Hepatocyte (in vitro differentiated cells): ENCODE results near the gene PRR36.

Experiments used
- EZH2 ChIP-seq: fragments of 200-600 bp; sonication (generic); IDR thresholded peaks from 2 replicates; pipeline ENCODE4 v1.6.1; 2016; ENCODE audit warnings: antibody characterized with exemption, mild to moderate bottlenecking, borderline replicate concordance
- EZH2phosphoT487 ChIP-seq: fragments of 200-600 bp; sonication (generic); IDR thresholded peaks from one replicate; pipeline ENCODE4 v1.6.1; 2018; ENCODE audit warnings: antibody characterized with exemption, mild to moderate bottlenecking, low read depth, moderate library complexity; ENCODE audit not compliant: unreplicated experiment, severe bottlenecking
- TF ChIP-seq, protein P1 (sequence below): fragments of 200-600 bp; sonication (generic); IDR thresholded peaks from 2 replicates; pipeline ENCODE4 v1.5.1; 2016; ENCODE audit warnings: antibody characterized with exemption, mild to moderate bottlenecking; ENCODE audit not compliant: poor library complexity

DNA sequence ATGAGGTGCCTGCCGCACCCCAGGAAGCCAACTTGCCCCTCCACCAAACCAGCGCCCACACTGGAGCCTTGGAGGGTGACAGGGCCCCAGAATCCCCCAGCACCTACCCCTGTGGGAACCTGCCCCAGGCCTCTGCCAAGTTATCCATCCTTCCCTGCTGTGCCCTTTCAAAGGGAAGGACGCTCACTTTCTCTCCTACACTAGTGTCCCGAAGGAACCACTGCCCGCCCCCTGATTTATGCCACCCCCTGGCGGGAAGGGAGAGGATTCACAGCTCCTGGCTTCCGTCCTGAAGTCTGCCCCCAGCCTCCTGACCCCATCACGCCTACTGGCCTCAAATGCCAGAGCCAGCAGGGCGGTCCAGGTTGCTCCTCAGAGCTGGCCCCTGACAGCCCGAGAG lies 42.7 kb downstream of the PRR36 start:
- TF ChIP-seq, protein P1, sequence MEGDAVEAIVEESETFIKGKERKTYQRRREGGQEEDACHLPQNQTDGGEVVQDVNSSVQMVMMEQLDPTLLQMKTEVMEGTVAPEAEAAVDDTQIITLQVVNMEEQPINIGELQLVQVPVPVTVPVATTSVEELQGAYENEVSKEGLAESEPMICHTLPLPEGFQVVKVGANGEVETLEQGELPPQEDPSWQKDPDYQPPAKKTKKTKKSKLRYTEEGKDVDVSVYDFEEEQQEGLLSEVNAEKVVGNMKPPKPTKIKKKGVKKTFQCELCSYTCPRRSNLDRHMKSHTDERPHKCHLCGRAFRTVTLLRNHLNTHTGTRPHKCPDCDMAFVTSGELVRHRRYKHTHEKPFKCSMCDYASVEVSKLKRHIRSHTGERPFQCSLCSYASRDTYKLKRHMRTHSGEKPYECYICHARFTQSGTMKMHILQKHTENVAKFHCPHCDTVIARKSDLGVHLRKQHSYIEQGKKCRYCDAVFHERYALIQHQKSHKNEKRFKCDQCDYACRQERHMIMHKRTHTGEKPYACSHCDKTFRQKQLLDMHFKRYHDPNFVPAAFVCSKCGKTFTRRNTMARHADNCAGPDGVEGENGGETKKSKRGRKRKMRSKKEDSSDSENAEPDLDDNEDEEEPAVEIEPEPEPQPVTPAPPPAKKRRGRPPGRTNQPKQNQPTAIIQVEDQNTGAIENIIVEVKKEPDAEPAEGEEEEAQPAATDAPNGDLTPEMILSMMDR, result no peak
- TF ChIP-seq EZH2, result no peak
- no peak for TF ChIP-seq EZH2phosphoT487
